Measurements from ENCODE around the gene MRPL48. TPM values are rescaled to one million over a fixed set of nuclear protein-coding genes. Genes with fewer than 3 reads are reported as not detected.

The MRPL48 gene
- total RNA-seq, 1 experiment from 2014 or later = 38.7 TPM

- H3K36me3 Mint-ChIP-seq = peaks cover 4% of the 10 kb centered on the region; the same call in 1 of the 2 replicates
- no peaks in the 10 kb centered on the region for H3K9me3 Mint-ChIP-seq
- ChIA-PET CTCF (no interaction called here), POLR2A (no interaction called here)
- peaks cover 31% of the 10 kb centered on the region for H3K4me1 Mint-ChIP-seq
- DNase-seq (ENCODE audit: low spot score) (no peak), ATAC-seq (no peak)
- peak overlapping the region; percentile 95 for H3K4me3 Mint-ChIP-seq
- H3K27ac Mint-ChIP-seq = peak overlapping the region; percentile 73; the same call in 1 of the 2 replicates
- H3K27me3 Mint-ChIP-seq (ENCODE audit: low read depth) = no peaks in the 10 kb centered on the region
- TF ChIP-seq HMGA2 (CRISPR knock-in tag; IDR thresholded peaks at IDR 0.05) = no peak
These were observed 29.2 kb upstream of the MRPL48 start for GRCh38 chr11:73758451-73758850.

- peak overlapping the region; percentile 74 for H3K27ac Mint-ChIP-seq
- H3K9me3 Mint-ChIP-seq = no peaks in the 10 kb centered on the region
- peaks cover 28% of the 10 kb centered on the region for H3K4me1 Mint-ChIP-seq
- H3K36me3 Mint-ChIP-seq = peaks cover 4% of the 10 kb centered on the region; the same call in 1 of the 2 replicates
- no peak for TF ChIP-seq ZNF232 (CRISPR knock-in tag; IDR thresholded peaks at IDR 0.05)
- no peak for TF ChIP-seq E2F4 (CRISPR knock-in tag; IDR thresholded peaks at IDR 0.05; ENCODE audit: borderline replicate concordance, low read depth)
- TF ChIP-seq ZNF416 (CRISPR knock-in tag; IDR thresholded peaks at IDR 0.05) = no peak
- TF ChIP-seq HMGXB4 (CRISPR knock-in tag; IDR thresholded peaks at IDR 0.05) = no peak
- TF ChIP-seq EMX1 (CRISPR knock-in tag; IDR thresholded peaks at IDR 0.05) = no peak
- no peak for TF ChIP-seq CTCF (IDR thresholded peaks at IDR 0.05)
- no peak for TF ChIP-seq ATF1 (CRISPR knock-in tag; IDR thresholded peaks at IDR 0.05)
- TF ChIP-seq FOXP1 (CRISPR knock-in tag; IDR thresholded peaks at IDR 0.05; ENCODE audit: borderline replicate concordance) = no peak
- no peak for TF ChIP-seq NR3C1 (CRISPR knock-in tag; conservative IDR thresholded peaks at IDR 0.05; ENCODE audit: low read depth)
- no peak for TF ChIP-seq ARID4B (CRISPR knock-in tag; IDR thresholded peaks at IDR 0.05; ENCODE audit: borderline replicate concordance)
- TF ChIP-seq FOXJ3 (CRISPR knock-in tag; IDR thresholded peaks at IDR 0.05; ENCODE audit: borderline replicate concordance) = no peak
- no peak for TF ChIP-seq ATF3 (CRISPR knock-in tag; conservative IDR thresholded peaks at IDR 0.05)
- no peak for TF ChIP-seq FOXP4 (CRISPR knock-in tag; IDR thresholded peaks at IDR 0.05)
- no peak for TF ChIP-seq ZNF396 (CRISPR knock-in tag; IDR thresholded peaks at IDR 0.05; ENCODE audit: borderline replicate concordance)
- TF ChIP-seq PRRX2 (CRISPR knock-in tag; IDR thresholded peaks at IDR 0.05) = no peak
- TF ChIP-seq MLX (CRISPR knock-in tag; IDR thresholded peaks at IDR 0.05) = no peak
- no peak for TF ChIP-seq JAZF1 (CRISPR knock-in tag; IDR thresholded peaks at IDR 0.05)
- no peak for TF ChIP-seq KAT7 (CRISPR knock-in tag; IDR thresholded peaks at IDR 0.05; ENCODE audit: borderline replicate concordance)
- H3K4me3 Mint-ChIP-seq = peak overlapping the region; percentile 95
- CTCF ChIA-PET = interaction anchor here (2.6 kb wide), 1 partner anchor 172 kb away, joined by 27 read pairs; no protein-coding TSS in a partner anchor
- ATAC-seq (no peak), DNase-seq (ENCODE audit: low spot score) (no peak)
- H3K27me3 Mint-ChIP-seq (ENCODE audit: low read depth) = no peaks in the 10 kb centered on the region
- POLR2A ChIA-PET = interaction anchor here (1.9 kb wide), 1 partner anchor 19 kb away, joined by 40 read pairs; no protein-coding TSS in a partner anchor
These were observed 28.0 kb upstream of the MRPL48 start for GRCh38 chr11:73759610-73760134.
